Right hindlimb (tissue), 1 donor: ENCODE measurements around the gene PRM1.

Experiments
- DNase-seq: peaks from one replicate; pipeline ENCODE4 v3.0.0-alpha.2; 2018

Gene PRM1

DNA sequence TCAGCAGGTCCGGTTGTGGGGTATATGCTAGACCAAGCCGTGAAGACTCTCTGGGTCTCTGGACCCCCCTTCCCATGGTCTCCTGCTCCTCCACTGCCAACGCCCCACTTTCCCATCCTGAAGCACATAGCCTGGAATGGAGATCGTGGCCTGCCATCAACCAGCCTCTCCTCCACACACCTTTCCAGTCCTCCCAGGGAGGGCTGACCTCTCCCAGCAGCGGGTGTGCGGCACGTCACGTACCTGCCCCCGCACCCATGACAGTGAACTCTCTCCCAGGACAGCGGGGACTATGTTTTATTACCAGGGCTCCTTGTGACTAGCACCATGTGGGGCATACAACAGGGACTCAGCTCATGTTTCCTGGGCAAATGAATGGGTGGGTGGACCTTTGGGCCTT is 9.5 kb downstream of the PRM1 start:
- DNase-seq: no peak

DNA sequence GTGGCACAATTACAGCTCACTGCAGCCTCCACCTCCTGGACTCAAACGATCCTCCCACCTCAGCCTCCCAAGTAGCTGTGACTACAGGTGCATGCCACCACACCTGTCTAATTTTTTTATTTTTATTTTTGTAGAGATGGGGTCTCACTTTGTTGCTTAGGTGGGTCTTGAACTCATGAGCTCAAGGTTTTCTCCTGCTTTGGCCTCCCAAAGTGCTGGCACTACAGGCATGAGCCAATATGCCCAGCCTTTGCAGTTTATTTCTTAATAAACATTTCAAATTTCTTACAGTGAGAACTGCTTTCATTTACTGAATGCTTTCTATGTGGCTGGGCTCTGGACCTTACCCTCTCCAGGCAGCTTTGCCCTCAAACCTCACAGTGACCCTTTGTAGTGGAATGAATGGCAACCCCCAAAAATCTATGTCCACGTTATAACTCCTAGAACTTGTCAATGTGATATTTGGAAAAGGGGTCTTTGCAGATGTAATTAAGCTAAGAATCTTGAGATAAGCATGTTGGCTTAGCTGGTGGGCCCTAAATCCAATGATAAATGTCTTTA is 10.4 kb downstream of the PRM1 start:
- no peak for DNase-seq

DNA sequence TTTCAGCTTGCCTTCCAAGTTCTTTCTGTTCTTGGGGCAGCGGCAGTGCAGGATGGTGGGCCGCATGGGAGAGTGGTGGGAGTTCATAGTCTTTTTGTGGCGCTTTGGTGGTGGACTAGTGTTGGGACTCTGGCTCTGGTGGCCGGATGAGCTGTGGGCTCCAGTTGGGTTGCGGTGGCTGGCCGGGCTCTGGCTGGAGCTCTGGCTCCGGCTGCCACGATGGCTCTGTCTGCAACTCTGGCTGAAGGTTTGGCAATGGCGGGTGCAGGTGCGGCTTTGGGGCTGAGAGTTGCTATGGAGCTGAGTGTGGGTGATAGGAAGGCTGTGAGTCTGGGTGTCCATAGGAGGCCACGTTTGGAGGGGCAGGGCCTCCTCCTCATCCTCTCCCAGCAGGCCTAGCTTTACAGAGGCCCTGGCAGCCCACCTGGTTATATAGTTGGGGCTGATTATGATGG is 12.2 kb downstream of the PRM1 start, which contains the start of gene TNP2:
TNP2 (minus strand) TSS at position 405 of the 455 bp plus-strand sequence; CDS start at position 342, 63 bp downstream.
- no peak for DNase-seq

DNA sequence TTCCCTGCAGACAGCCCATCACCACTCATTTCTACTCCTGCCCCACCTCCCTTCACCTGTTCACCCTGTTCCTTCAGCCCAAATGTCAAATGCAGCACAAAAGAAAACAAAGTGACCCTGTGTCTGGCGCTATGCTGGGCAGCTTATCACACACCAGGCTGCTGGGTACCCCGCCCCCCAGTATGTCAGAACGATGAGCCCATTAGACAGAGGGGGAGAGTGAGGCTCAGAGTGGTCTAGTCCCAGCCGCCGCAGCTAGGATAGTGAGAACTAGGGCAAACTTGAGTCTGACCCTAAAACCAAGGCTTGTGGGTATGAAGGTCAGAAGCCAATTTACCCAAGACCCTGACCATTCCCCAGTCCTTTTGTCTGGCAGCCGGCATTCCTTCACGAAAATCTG is 16.0 kb downstream of the PRM1 start:
- no peak for DNase-seq

DNA sequence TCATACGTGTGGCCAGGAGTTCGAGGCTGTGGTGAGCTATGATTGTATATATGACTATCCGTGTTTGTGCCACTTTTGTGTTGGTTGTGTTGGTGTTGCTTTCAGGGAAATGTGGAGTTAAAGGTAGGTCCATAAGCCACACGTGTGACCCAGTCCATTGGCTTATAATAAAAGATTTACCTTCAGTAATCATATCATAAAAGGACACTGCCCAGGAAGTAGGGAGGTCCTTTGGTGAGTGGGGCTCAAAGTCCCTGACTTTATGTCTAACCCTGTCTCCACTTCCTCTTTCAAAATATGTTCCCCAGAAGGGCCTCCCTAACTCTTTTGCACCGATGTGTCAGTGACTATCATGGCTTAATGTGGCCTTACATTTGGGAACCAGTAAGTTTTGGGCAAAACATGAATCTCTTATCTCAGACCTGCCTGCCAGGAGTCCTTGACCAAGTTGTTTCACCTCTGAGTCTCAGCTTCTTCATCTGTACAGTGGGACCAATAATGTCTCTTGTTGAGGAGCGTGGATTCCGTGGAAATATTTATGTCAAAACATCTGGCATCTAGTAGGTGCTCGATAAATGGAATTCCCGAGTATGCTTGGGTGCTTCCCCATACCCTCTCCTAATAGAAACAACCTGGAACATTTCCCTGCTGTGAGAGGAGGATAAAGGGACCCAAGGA is 16.8 kb downstream of the PRM1 start:
- no peak for DNase-seq

DNA sequence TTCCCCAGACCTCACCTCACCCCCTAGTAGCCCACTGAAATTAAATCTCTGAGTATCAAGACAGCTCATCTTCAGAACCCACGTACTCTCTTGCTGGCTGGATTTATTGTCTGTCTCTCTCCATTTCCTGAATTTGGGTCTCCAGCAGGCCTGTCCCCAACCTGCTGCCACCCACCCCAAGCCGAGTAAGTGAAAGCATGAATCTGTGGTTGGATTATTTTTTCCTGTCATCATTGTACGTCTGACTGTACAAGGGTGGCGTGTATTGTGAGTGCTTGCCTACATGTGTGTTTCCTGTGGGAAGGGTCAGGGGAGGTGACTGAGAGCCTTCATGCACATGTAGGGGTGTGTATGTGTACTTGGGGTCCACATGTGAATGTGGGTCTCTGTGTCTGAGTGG is 17.4 kb downstream of the PRM1 start:
- no peak for DNase-seq

DNA sequence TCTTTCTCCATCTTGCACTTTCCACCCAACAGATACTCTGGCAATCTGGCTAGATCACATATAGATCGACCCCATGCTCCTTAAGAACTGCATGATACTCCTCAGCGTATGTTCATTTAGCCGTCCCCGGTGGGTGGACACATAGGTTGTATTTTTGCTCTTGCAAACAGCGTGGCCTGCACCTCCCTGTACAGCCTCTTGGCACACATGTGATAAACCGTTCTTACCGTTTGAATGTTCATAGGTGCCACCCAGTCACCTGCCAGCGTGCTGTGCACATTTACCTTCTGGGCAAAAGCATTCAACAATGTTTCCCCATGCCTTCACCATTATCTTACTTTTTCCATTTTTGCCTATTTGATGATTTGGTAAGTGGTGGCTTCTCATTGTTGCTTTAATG is 18.2 kb downstream of the PRM1 start:
- DNase-seq: no peak

DNA sequence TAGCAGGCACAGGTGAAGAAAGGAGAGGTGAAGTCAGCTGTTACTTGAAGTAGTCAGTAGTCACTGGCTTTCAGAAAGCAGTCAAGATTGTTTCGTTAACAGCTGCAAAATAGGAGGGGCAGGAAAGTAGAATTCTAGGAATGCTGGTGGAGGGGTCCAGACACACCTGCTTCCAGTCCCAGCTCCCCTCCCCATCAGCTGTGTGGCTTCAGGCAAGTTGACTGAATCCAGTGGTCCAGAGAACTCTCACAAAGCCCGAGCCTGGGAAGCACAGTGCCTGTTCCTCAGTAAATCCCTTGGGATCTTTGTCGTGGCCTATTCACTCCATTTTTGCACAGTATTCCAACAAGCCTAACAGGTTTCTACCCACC is 20.5 kb downstream of the PRM1 start:
- DNase-seq: no peak

DNA sequence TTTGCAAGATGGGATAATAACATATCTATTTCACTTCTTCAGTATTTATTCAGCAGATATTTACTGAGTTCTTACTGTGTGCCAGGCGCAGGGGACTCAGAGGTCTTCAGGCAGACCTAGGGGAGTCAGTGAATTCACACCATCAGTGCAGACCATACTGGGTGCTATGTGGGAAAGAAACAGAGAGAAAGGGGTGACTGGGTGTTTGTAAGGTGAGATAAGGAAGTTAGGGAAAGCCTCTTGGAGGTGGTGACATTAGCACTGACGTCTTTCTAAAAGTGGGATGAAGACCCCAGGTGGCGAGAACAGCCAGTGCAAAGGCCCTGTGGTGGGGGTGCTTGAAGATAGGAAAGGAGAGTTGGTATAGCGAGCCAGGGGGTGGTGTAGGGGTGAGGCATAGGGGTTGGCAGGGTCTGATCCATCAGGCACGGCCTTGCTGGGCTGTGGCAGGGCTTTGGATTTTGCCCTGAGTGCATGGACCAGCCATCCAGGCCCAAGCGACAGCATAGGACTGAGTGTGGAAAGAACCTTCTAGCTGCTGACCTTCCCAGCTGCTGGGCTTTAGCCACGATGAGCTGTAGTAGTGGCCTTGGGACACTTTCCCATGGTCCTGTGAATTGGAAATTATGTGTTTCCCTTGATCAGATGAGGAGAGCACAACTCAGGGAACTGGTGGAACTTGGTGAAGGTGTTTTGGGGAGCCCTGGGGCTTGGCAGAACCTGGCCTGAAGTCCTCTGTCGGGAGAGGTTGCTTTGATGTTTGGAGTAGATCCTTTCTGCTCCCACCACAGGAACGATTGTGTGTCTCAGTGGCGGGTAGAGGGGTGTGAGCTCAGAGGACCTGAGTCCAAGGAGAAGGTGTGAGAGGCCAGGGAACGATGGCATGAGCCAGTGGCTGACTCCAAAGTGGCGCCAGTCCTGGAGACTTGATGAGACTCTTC is 21.2 kb downstream of the PRM1 start:
- DNase-seq: no peak

DNA sequence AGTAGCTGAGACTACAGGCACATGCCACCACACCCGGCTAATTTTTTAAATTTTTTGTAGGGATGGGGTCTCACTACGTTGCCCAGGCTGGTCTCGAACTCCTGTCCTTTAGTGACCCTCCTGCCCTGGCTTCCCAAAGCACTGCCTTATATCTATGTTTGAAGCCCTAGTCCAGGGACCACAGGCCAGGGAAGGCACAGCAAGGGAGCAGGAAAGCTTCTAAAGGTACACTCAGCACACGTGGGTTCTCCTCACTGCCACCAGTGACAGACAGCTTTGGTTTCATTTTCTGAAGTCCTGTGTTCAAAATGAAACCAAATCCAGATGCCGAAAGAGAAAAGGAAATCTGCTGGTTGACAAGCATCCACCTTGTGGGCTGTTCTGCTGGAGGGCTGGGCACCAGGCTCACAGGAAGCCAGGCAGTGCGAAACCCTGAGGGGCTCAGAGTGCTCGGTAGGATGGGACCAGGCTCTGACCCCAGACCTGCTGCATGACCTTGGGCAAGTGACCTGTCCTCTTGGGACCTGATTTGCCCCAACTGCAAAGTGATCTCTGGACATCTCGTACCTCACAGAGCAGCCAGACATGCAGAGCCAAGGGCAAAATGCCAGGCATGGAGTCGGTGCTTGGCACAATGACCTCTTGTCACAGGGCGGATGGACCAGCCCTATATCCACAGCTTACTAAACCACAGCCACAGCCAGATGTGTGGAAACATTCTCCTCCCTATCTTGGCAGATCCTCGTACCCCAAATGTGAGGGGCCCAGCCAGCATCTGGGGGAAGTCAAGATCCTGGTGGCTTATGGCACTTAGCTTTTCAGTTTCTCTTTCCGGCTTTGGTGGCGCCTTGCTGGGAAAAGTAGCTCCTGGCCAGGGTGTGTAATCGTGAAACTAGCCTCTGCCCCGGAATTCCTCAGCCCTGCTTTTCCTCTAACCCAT is 22.3 kb downstream of the PRM1 start:
- DNase-seq: peak; percentile 43

DNA sequence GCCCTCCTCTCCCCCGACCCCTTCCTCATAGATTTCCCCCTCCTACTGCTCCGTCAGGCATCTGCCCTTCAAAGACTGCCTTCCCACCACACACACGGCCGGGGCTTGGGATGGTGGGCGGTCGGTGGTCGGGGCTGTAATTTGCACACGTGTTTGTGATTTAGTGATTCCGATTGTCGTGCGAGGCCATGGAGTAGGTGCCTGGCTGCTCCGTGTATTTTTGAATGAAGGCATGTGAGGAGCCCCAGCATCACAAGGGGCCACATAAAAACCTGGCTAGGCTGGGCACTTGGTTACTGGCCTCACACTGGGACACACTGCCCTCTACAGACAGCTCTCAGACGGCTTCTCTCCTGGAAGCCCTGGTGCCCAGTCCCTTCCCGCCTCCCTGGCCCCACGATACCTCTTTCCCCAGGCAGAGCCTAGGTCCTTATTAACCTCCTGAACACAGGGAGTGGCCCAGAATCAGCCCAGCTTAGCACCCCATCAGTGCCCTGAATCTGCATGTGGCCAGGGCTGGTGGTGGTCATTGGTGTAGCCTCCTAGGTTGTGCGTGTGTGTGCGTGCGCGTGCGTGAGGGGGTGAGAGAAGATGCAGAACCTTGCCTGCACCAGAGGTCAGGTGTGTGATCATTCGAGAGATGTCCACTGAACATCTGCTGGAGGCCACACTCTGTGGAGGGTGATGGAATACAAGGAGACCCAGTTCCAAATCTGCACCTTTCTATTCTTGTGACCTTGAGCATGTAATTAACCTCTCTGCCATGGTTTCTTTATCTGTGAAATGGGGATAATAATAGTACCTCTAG is 23.8 kb downstream of the PRM1 start:
- DNase-seq: peak; percentile 84

DNA sequence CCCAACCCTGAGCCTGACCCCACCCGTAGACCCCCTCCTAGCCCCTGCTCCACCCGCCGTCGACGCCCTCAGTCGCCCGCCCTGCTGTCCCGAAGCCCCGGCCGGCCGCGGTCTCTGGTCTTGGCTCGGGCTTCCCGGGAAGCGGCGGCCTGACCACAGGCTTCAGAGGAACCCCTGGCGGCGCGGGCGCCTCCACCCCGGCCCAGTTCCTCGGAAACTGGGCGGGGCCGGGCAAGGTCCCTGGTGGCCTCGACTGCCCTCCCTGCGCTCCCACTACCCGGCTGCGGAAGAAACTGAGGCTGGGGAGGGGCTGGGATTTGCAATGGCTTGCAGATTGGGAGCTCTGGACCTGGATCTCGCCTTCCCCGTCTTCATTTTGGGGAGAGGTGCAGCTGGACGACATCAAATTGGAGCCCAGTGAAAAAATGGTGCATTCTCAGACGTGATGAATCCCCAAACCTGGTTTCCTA is 24.4 kb downstream of the PRM1 start:
- DNase-seq: peak; percentile 78

DNA sequence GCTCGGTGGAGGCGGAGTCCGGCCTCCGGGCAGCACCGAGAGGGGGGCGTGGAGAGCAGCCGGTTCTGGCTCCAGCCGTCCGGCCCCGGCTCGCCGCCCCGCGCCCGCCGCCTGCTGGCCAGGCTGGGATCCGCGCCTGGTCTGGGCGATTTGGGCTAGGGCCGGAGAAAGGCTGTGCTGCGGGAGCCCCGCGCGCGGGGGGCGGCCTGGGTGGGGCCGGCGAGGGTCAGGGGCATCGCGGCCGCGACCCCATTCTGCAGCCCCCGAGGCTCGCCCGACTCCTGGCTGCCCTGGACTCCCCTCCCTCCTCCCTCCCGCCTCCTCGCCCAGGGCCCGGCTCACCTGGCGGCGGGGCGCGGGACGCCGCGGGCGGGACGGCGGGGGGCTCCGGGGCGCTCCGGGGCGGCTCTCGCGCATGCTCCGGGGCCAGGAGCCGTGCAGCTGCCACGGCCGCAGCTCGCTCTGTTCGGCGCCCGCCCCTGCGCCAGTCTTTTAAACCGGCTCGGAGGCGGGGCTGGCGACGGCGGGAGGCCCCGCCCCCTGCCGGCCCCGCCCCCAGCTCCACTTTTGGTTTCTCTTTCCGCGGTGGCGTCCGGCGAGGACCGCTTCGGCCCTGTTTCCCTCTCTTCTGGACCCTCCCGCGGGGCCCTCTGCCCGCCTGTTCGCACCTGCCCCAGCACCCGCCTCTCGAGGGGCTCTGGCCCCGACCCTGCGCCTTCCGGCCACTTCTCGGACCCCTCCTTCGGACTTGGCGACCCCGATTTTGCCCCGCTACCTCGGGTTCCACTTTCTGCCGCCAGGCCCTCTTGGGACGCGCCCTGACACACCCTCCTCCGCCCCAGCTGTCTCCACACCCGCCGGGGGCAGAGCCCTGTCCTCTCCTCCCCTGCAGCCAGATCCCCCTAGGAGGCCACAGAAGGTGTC is 25.1 kb downstream of the PRM1 start, which contains the start of gene SOCS1:
SOCS1 (minus strand) TSS at position 468 of the 924 bp plus-strand sequence. CDS start 726 bp downstream, outside the sequence.
- peak; percentile 93 for DNase-seq

DNA sequence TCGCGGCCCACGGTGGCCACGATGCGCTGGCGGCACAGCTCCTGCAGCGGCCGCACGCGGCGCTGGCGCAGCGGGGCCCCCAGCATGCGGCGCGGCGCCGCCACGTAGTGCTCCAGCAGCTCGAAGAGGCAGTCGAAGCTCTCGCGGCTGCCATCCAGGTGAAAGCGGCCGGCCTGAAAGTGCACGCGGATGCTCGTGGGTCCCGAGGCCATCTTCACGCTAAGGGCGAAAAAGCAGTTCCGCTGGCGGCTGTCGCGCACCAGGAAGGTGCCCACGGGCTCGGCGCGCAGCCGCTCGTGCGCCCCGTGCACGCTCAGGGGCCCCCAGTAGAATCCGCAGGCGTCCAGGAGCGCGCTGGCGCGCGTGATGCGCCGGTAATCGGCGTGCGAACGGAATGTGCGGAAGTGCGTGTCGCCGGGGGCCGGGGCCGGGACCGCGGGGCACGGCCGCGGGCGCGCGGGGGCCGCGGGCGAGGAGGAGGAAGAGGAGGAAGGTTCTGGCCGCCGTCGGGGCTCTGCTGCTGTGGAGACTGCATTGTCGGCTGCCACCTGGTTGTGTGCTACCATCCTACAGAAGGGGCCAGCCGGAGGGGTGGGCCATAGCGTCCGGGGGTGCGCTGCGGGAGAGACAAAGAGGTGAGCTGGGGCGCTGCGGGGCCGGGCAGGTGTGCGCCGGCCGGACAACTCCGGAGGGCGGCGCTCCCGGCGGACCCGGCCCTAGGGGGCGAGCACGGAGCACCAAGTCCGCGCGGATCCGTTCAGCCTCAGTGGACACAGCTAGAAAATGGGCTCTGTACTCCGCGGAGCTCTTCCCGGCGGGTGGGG is 26.0 kb downstream of the PRM1 start:
- DNase-seq: peak; percentile 73

DNA sequence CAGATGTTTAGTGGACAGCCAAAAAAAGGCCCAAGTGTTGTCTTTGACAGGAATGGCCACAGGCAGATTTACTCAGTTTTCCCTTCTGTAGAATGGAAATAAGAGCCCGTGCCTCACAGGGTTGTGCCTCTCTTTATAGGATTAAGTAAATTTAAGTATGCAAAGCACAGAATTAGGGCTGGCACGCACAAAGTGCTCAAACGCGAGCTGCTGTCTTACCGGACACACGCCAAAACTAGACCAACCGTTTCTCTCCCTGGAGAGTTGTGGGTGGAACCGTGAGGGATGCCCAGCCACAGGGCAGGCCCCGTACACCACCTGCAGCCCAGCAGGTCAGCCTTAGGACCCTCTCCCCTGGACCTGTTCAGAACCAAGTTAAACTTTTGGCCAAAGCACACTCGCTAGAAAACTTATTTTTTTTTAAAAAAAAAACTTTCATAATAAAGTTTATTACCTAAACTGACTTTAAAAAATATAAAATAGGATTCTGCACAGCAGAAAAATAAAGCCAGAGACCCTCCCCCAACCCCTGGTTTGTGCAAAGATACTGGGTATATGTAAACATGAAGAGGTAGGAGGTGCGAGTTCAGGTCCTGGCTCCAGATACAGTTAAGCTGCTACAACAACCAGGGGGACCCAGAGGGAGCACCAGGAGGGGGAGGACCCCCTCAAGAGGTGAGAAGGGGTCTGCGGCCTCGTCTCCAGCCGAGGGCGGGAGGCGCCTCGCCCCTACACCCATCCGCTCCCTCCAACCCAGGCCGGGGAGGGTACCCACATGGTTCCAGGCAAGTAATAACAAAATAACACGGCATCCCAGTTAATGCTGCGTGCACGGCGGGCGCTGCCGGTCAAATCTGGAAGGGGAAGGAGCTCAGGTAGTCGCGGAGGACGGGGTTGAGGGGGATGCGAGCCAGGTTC is 26.9 kb downstream of the PRM1 start:
- no peak for DNase-seq

DNA sequence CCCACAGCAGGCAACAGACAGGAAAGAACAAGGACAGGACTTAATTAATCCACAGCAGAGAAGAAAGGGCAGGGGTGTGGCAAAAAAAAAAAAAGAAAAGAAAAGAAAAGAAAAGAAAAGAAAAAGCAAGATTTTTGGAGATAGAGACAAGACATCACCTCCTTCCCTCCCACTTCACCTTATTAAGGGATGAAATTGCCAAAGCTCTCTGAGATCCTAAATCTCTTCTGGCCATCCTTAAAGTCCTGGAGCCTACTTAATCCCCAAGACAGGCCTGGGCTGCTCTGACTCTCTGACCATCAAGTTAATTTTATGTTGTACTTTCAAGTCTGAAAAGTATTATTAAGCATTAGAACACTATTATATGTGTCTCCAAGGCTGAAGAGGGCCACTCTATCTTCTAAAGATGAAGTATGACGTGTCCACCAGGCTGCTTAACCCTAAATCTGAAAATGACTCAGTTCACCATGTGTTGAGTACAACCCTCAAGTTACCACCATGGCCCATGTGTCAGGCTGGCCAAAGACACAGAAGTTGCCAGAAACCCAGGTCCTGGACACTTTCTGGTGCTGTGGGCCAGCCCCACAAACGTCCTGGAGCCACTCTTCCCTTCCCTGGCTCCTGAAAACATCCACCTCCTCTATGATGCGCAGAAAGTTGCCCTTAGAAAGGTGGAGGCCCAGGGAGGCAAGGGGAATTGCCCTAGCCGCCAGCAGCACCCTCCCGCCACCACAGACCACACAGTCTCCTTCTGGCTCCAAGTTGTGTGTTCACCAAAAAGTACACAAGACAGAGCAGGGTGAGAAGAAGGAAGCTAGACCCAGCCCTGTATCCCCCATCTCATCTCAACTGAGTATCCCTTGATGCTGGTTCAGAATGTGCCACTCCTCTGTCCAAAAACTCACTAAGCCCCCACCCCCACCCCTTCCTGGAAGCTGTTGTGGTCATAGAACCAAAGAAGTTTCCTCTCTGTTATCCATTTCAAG is 27.8 kb downstream of the PRM1 start:
- no peak for DNase-seq

DNA sequence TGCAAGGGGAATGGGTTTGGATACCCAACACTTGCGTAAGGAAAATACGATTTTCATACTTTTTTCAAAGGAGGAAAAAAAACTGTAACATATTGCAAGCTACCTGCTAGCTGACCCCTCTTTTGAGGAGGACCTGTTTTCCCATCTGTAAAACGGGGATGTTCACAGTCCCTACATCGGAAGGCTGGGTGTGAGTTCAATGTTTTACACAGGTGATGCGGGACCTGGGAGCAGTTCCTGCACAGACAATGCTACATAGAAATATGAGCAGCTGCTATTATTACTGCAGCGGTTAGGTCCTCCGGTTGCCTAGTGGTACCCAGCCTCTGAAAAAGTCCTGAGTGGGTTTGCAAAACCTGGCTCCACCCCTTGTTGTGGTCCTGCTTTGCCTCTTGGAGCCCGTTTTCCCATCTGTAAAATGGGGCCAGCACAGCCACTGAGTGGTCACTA is 28.6 kb downstream of the PRM1 start:
- no peak for DNase-seq
